Large intestine (tissue), 3 donors: ENCODE data around the gene ATF2. TPM values are rescaled to one million over a fixed set of nuclear protein-coding genes. Genes with fewer than 3 reads are reported as not detected.
"Not testable (repeated sequence)": the region's sequence is repeated elsewhere in the genome, so short reads cannot be mapped to it uniquely, and the experiment has no call there.

ENCODE experiments used
- DNase-seq, 2 donors: peaks; one replicate each; pipeline versions ENCODE4 v3.0.0 to v3.0.0-alpha.2; 2013
- H3K27ac ChIP-seq: one replicate; pipeline ENCODE4 v1.5.1; 2013; ENCODE audit warnings: low read length
- H3K27me3 ChIP-seq: 2 replicates; pipeline ENCODE4 v1.6.1; 2013; ENCODE audit warnings: low read length; ENCODE audit not compliant: control insufficient read depth, insufficient read depth
- H3K36me3 ChIP-seq: 2 replicates; pipeline ENCODE4 v1.6.1; 2013; ENCODE audit warnings: low read length; ENCODE audit not compliant: control insufficient read depth, insufficient read depth
- H3K4me1 ChIP-seq: one replicate; pipeline ENCODE4 v1.6.1; 2013; ENCODE audit warnings: low read length; ENCODE audit not compliant: control insufficient read depth, insufficient read depth
- H3K4me3 ChIP-seq: one replicate; pipeline ENCODE4 v1.5.1; 2013; ENCODE audit warnings: low read length
- H3K9me3 ChIP-seq: one replicate; pipeline ENCODE4 v1.6.1; 2013; ENCODE audit warnings: mild to moderate bottlenecking, low read depth, low read length, moderate library complexity; ENCODE audit not compliant: control insufficient read depth
- WGBS: methylation state at CpG from one replicate; pipeline ENCODE4 v1.1.5; 2013; ENCODE audit warnings: low lambda C conversion rate; ENCODE audit not compliant: insufficient coverage; 5-methylcytosine and 5-hydroxymethylcytosine counted together
- polyA plus RNA-seq: library from polyadenylated mRNA; unstranded; fragments of 120-200 nt; gene quantifications from one replicate; pipeline ENCODE4 v1.2.1, GENCODE V29; 2013

The ATF2 gene
- polyA plus RNA-seq, 1 donor: 34.2 TPM

DNA sequence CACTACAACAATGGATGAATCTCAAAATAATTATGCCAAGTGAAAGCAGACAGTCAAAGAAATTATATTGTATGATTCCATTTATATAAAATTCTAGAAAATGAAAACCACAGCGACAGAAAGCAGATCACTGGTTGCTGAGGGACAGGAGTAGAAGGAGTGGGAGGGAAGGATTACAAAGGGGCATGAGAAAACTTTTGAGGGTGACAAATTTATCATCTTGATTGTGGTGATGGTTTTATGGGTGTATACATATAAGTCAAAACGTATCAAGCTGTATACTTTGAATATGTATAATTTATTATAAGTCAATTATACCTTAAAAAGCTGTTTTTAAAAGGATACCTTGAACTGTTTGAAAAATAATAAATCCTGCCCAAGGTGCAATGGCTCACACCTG, 27.7 kb downstream of the ATF2 start:
- H3K9me3 ChIP-seq: peaks cover 3% of the 10 kb centered on the region
- H3K27ac ChIP-seq: no peak overlapping the region
- no peaks in the 10 kb centered on the region for H3K27me3 ChIP-seq
- H3K4me3 ChIP-seq: no peak overlapping the region
- 70% methylated on average over 2 of the region's 2 CpGs for WGBS
- DNase-seq: no peak
- H3K36me3 ChIP-seq: peaks cover 3% of the 10 kb centered on the region
- no peaks in the 10 kb centered on the region for H3K4me1 ChIP-seq

DNA sequence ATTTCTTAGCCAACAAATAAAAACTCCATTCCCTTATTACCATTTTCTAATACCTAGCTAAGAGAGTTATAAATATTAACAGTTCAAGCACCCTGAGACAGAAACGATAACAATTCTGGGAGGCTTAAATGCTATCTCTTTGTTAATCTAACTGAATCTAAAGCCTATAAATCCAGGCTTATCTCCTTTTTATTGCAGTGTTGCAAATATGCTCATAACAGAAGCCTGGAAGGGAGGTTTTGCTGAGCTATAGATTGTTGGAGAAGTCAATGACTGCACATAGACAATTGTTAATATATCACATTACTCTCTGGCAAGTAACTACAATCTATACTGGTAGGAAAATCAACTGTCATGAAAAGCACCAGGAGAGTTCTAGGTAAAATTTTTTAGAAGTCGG, 30.2 kb downstream of the ATF2 start:
- no peak overlapping the region for H3K4me3 ChIP-seq
- H3K36me3 ChIP-seq: peaks cover 9% of the 10 kb centered on the region
- no peaks in the 10 kb centered on the region for H3K4me1 ChIP-seq
- no peak overlapping the region for H3K27ac ChIP-seq
- no peak for DNase-seq
- WGBS: 70% methylated on average over 2 of the region's 2 CpGs
- peaks cover 3% of the 10 kb centered on the region for H3K9me3 ChIP-seq
- no peaks in the 10 kb centered on the region for H3K27me3 ChIP-seq

DNA sequence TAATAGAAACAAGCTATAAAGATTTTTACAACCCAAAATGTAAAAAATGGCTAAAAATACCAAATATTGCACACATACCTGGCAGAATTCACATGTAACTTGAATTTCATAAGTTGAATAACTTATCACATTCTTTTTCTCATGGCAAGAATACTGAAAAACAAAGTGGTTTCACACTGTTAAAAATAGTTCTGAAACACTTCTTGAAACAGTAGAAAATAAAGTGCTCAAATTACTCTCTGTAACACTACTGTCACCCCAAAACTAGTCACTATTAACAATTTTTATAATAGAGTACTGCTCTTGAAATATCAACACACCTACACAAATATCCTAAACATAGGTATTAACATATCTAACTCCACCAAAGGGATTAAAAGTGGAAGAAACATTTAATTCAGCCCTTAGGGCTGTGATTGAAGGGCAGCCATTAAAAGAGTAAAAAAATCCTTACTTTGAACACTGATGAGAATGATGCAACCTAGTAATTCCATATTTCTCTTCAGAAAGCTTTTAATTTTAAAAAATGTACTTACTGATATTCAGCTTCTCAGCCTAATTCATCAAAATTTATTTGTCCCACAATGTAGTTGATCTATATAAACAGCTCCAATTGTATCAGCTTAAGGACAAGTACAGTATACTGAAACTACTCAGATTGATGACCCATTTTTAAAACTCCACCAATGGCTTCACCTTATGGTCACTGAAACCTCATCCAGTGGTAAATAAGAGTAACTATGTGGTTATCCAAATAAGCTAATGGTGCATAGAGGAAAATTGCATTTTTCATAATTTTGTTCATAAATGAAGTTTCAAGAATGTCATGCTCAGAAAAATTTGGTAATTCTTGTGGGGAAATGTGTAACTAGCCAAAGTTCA, 31.4 kb downstream of the ATF2 start:
- H3K36me3 ChIP-seq: peaks cover 9% of the 10 kb centered on the region
- no peaks in the 10 kb centered on the region for H3K9me3 ChIP-seq
- H3K4me1 ChIP-seq: no peaks in the 10 kb centered on the region
- H3K27ac ChIP-seq: no peak overlapping the region
- no peaks in the 10 kb centered on the region for H3K27me3 ChIP-seq
- no peak overlapping the region for H3K4me3 ChIP-seq
- DNase-seq: no peak

DNA sequence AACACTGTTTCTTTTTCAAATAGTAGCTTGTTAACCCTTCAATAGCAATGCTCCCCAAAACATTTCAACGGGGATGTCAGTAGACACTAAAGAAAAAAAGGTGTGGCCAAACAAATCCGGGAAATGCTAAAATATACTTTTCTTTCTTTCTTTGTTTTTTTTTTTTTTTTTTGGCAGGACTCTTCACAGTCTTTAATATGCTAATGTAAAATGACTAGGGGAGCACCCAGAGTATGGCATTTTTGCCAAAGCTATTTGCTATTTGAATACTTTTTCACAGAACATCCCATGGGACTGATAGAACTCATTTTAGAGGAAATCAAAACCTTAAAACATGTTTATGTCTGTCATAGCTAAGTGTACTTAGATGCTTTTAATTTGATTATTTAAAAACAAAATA, 32.1 kb downstream of the ATF2 start:
- no peak for DNase-seq
- Histone ChIP-seq H3K4me3 (no peak overlapping the region), H3K9me3 (no peaks in the 10 kb centered on the region), H3K27me3 (no peaks in the 10 kb centered on the region), H3K36me3 (peaks cover 7% of the 10 kb centered on the region), H3K27ac (no peak overlapping the region), H3K4me1 (no peaks in the 10 kb centered on the region)
- WGBS: 67% methylated on average over 1 of the region's 2 CpGs

DNA sequence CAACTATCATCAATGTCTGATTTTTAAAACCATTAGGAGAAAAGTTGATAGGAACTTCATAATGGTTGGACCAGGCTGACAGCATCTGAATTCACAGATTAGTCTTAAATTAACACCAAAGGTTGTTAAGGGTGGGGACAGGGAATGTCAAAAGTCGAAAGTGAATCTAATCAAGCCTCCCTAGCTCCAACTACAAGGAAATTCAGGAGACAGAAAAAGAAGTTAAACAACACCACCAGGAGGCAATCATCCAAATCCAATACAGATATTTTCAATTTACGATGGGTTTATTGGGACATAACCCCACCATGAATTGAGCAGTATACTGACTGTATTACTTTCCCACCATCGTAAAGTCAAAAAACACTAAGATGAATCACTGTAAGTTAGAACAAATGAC, 32.8 kb downstream of the ATF2 start:
- DNase-seq: no peak

DNA sequence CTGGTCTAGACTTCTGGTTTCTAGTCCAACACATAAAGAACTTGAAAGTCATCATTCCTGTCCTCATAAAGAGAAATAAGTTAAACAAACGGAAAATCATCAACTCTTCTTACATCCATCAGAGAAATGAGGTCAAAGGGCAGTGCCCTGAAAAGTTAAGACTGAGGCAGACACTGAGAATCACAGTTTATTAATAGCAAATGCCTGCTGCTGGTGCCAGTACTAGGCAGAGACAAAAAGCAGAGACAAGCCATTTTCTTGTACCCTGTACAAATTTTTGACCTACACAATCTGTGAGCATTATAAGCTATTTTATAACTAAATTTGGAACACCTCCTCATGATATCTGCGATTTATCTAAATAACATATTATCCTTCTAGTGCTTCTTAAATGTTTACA, 36.8 kb downstream of the ATF2 start:
- no peak overlapping the region for H3K27ac ChIP-seq
- H3K27me3 ChIP-seq: no peaks in the 10 kb centered on the region
- H3K9me3 ChIP-seq: no peaks in the 10 kb centered on the region
- no CpG with 5 or more reads among the region's 2 CpGs for WGBS
- peaks cover 21% of the 10 kb centered on the region for H3K36me3 ChIP-seq
- H3K4me1 ChIP-seq: no peaks in the 10 kb centered on the region
- no peak for DNase-seq
- no peak overlapping the region for H3K4me3 ChIP-seq

More for the DNA sequence above, 32.8 kb downstream of the ATF2 start:
- H3K4me3 ChIP-seq: no peak overlapping the region
- no peak overlapping the region for H3K27ac ChIP-seq
- peaks cover 7% of the 10 kb centered on the region for H3K36me3 ChIP-seq
- no peaks in the 10 kb centered on the region for H3K4me1 ChIP-seq
- WGBS: no CpG with 5 or more reads among the region's 3 CpGs
- H3K9me3 ChIP-seq: no peaks in the 10 kb centered on the region
- no peaks in the 10 kb centered on the region for H3K27me3 ChIP-seq

DNA sequence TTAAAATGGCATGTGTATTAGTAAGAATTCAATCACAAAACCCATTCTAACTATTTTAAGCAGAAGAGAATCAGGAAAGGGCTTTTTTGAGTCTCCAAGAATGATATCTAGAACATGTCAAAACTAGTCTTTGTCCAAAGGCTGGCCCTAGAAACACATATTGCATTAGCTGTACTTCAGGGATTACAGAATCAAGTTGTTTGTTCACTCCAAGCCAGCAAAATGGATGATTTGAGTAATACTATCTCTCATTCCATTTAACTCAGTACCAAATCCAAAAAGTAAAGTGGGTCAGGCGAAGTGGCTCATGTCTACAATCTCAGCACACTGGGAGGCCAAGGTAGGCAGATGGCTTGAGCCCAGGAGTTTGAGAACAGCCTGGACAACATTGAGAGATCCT, 41.3 kb downstream of the ATF2 start:
- H3K36me3 ChIP-seq: peaks cover 16% of the 10 kb centered on the region
- WGBS: no CpG with 5 or more reads among the region's 1 CpG
- H3K4me1 ChIP-seq: no peaks in the 10 kb centered on the region
- H3K27ac ChIP-seq: no peak overlapping the region
- H3K9me3 ChIP-seq: no peaks in the 10 kb centered on the region
- H3K4me3 ChIP-seq: no peak overlapping the region
- DNase-seq: no peak
- H3K27me3 ChIP-seq: no peaks in the 10 kb centered on the region

DNA sequence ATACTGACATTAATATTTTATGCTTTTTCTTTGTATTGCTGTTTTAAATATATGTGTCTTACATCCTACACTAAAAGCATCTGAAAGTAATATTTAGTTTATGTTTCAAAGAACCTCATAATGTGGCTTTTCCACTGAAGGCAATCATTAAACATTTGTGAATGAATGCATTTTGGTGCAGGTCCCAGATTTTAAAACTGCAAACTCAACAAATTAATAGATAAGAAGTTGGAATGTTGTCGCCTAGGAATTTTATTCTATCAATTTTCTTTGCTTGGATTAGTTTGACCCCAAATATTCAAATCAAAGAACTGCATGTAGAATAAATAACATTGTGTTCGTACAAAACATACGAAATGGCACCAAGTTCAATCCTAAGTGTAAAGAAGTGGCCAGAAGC, 44.7 kb downstream of the ATF2 start:
- no peaks in the 10 kb centered on the region for H3K27me3 ChIP-seq
- WGBS: 89% methylated on average over 1 of the region's 3 CpGs
- peaks cover 12% of the 10 kb centered on the region for H3K36me3 ChIP-seq
- no peak overlapping the region for H3K4me3 ChIP-seq
- H3K4me1 ChIP-seq: no peaks in the 10 kb centered on the region
- no peaks in the 10 kb centered on the region for H3K9me3 ChIP-seq
- H3K27ac ChIP-seq: no peak overlapping the region
- no peak for DNase-seq

DNA sequence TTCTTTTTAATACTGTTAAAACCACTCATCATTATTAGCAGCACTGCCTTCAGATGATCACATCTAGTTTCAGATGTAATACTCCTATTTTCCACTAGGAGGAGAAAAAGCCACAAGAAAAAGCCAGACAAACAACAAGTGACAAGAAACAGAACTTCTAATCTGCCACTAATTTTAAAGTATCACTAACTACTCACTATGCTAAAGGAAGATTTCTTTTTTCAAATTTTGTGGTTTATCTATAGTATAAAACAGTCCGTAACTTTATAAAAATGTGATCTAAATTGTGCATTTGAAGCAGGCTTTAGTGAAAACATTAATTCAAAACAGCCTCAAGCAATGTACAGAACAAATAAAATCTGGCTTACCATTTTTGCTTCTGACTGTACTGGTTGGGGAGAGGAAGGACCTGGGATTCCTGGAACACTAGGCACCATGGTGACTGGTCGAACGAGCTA, 56.8 kb downstream of the ATF2 start:
- H3K36me3 ChIP-seq: peaks cover 33% of the 10 kb centered on the region
- no peaks in the 10 kb centered on the region for H3K27me3 ChIP-seq
- WGBS: 83% methylated on average over 1 of the region's 3 CpGs
- peak; percentile 18 to 32 for DNase-seq
- H3K9me3 ChIP-seq: peaks cover 9% of the 10 kb centered on the region
- no peaks in the 10 kb centered on the region for H3K4me1 ChIP-seq
- no peak overlapping the region for H3K4me3 ChIP-seq
- no peak overlapping the region for H3K27ac ChIP-seq

DNA sequence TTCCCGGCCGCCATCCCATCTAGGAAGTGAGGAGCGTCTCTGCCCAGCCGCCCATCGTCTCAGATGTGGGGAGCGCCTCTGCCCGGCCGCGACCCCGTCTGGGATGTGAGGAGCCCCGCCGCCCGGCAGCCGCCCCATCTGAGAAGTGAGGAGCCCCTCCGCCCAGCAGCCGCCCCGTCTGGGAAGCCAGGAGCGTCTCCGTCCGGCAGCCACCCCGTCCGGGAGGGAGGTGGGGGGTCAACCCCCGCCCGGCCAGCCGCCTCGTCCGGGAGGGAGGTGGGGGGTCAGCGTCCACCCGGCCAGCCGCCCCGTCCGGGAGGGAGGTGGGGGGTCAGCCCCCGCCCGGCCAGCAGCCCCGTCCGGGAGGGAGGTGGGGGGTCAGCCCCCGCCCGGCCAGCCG, 59.9 kb downstream of the ATF2 start:
- H3K27ac ChIP-seq, H3K4me3 ChIP-seq, H3K9me3 ChIP-seq, H3K4me1 ChIP-seq, DNase-seq, H3K27me3 ChIP-seq: not testable (repeated sequence)
- no CpG with 5 or more reads among the region's 39 CpGs for WGBS
- peaks cover 25% of the 10 kb centered on the region for H3K36me3 ChIP-seq

DNA sequence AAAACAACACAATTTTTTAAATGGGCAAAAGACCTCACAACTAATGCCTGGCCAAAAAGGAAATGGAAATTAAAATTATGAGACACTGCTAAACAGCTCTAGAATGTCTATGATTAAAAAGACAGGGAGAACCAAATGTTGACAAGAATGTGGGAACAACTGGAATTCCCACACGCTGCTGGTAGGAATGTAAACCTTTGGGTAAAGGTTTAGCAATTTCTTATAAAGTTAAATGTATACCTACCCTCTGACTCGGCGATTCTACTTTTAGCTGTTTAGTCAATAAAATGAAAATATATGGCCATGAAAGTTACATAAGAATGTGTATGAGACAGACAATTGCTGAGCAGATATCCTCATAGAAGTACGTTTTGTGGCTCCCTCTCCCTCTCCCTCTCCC, 60.9 kb downstream of the ATF2 start:
- peaks cover 9% of the 10 kb centered on the region for H3K9me3 ChIP-seq
- no peaks in the 10 kb centered on the region for H3K27me3 ChIP-seq
- H3K27ac ChIP-seq: no peak overlapping the region
- 80% methylated on average over 1 of the region's 4 CpGs for WGBS
- H3K4me1 ChIP-seq: no peaks in the 10 kb centered on the region
- DNase-seq: no peak
- H3K36me3 ChIP-seq: peaks cover 22% of the 10 kb centered on the region
- no peak overlapping the region for H3K4me3 ChIP-seq
